Measurements from ENCODE around the gene SYNE1. TPM values are rescaled to one million over a fixed set of nuclear protein-coding genes. Genes with fewer than 3 reads are reported as not detected.

Gene SYNE1
- polyA plus RNA-seq, 1 experiment, result 35.7 TPM

GRCh38 chr6:152221806-152222628 lies 415.1 kb downstream of the SYNE1 start:
- DNase-seq (ENCODE audit: low read depth, low spot score), result no peak
- Histone ChIP-seq H3K9me3 (ENCODE audit: control insufficient read depth, insufficient read depth, low read length) (peaks cover 7% of the 10 kb centered on the region; the same call in 1 of the 2 replicates), H3K27me3 (ENCODE audit: control insufficient read depth, insufficient read depth, low read length) (no peaks in the 10 kb centered on the region), H3K4me3 (ENCODE audit: low read depth, low read length) (no peak overlapping the region), H3K27ac (ENCODE audit: low read depth, low read length) (no peak overlapping the region)
- TF ChIP-seq, protein P1, sequence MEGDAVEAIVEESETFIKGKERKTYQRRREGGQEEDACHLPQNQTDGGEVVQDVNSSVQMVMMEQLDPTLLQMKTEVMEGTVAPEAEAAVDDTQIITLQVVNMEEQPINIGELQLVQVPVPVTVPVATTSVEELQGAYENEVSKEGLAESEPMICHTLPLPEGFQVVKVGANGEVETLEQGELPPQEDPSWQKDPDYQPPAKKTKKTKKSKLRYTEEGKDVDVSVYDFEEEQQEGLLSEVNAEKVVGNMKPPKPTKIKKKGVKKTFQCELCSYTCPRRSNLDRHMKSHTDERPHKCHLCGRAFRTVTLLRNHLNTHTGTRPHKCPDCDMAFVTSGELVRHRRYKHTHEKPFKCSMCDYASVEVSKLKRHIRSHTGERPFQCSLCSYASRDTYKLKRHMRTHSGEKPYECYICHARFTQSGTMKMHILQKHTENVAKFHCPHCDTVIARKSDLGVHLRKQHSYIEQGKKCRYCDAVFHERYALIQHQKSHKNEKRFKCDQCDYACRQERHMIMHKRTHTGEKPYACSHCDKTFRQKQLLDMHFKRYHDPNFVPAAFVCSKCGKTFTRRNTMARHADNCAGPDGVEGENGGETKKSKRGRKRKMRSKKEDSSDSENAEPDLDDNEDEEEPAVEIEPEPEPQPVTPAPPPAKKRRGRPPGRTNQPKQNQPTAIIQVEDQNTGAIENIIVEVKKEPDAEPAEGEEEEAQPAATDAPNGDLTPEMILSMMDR (IDR thresholded peaks at IDR 0.05; ENCODE audit: low read depth, low read length), result no peak
- ChIA-PET CTCF (interaction anchor here (1.5 to 1.6 kb wide), 2 partner anchors 11 to 46 kb away, joined by 3 to 6 read pairs; no protein-coding TSS in a partner anchor), POLR2A (no interaction called here)

- no peak for DNase-seq (ENCODE audit: low read depth, low spot score)
- no peak overlapping the region for H3K27ac ChIP-seq (ENCODE audit: low read depth, low read length)
- CTCF ChIA-PET, result interaction anchor here (1.5 to 1.6 kb wide), 2 partner anchors 12 to 47 kb away, joined by 3 to 6 read pairs; no protein-coding TSS in a partner anchor
- peaks cover 7% of the 10 kb centered on the region; the same call in 1 of the 2 replicates for H3K9me3 ChIP-seq (ENCODE audit: control insufficient read depth, insufficient read depth, low read length)
- POLR2A ChIA-PET, result no interaction called here
- no peak overlapping the region for H3K4me3 ChIP-seq (ENCODE audit: low read depth, low read length)
- TF ChIP-seq, protein P1 (IDR thresholded peaks at IDR 0.05; ENCODE audit: low read depth, low read length), result no peak
- H3K27me3 ChIP-seq (ENCODE audit: control insufficient read depth, insufficient read depth, low read length), result no peaks in the 10 kb centered on the region
Measured at GRCh38 chr6:152220786-152221185, 416.4 kb downstream of the SYNE1 start.

DNA sequence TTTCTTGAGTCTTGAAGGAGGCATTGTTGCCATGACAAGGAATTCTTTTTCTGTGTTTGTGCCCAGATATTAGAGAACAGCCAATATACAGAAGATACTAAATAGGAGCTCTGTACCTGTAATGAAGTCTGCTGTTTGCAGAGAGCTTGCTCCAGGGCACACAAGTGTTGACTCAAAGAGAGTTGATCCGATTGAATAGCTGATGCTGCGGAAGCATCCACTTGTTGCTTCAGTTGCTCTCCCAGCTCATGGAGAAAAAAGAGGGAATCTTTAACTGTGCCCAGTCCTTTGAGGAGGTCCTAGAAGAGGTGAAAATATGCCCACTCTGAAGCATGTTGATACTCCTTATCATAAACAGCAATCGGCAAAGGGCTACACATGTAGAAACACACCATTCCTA lies 418.3 kb downstream of the SYNE1 start:
- H3K4me3 ChIP-seq (ENCODE audit: low read depth, low read length), result no peak overlapping the region
- H3K9me3 ChIP-seq (ENCODE audit: control insufficient read depth, insufficient read depth, low read length), result peaks cover 7% of the 10 kb centered on the region; the same call in 1 of the 2 replicates
- no peak for DNase-seq (ENCODE audit: low read depth, low spot score)
- no peaks in the 10 kb centered on the region for H3K27me3 ChIP-seq (ENCODE audit: control insufficient read depth, insufficient read depth, low read length)
- ChIA-PET CTCF (interaction anchor here (0.6 kb wide), 1 partner anchor 1765 kb away, joined by 3 read pairs; no protein-coding TSS in a partner anchor), POLR2A (no interaction called here)
- H3K27ac ChIP-seq (ENCODE audit: low read depth, low read length), result no peak overlapping the region
- TF ChIP-seq, protein P1 (IDR thresholded peaks at IDR 0.05; ENCODE audit: low read depth, low read length), result no peak

- POLR2A ChIA-PET, result no interaction called here
- CTCF ChIA-PET, result interaction anchor here (1.6 kb wide), 1 partner anchor 27 kb away, joined by 4 read pairs; no protein-coding TSS in a partner anchor
- Histone ChIP-seq H3K27ac (ENCODE audit: low read depth, low read length) (no peak overlapping the region), H3K27me3 (ENCODE audit: control insufficient read depth, insufficient read depth, low read length) (no peaks in the 10 kb centered on the region), H3K9me3 (ENCODE audit: control insufficient read depth, insufficient read depth, low read length) (no peaks in the 10 kb centered on the region), H3K4me3 (ENCODE audit: low read depth, low read length) (no peak overlapping the region)
- TF ChIP-seq, protein P1 (IDR thresholded peaks at IDR 0.05; ENCODE audit: low read depth, low read length), result no peak
- DNase-seq (ENCODE audit: low read depth, low spot score), result no peak
Measured at GRCh38 chr6:152212437-152212836, 424.7 kb downstream of the SYNE1 start.

DNA sequence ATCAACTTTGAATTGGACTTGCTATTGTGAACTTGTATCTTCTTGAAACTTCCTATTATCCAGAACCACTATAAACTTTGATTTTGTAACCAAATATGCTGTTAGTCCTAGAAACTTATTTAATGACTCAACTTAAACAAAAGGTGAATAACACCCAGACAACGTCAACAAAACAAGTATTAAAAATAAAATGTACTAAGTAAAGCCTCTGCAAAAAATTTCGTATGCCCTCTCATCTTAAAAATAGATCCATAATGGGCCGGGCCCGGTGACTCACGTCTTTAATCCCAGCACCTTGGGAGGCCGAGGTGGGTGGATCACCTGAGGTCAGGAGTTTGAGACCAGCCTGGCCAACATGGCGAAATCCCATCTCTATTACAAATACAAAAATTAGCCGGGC lies 428.0 kb downstream of the SYNE1 start:
- Histone ChIP-seq H3K27ac (ENCODE audit: low read depth, low read length) (no peak overlapping the region), H3K27me3 (ENCODE audit: control insufficient read depth, insufficient read depth, low read length) (no peaks in the 10 kb centered on the region), H3K4me3 (ENCODE audit: low read depth, low read length) (no peak overlapping the region), H3K9me3 (ENCODE audit: control insufficient read depth, insufficient read depth, low read length) (no peaks in the 10 kb centered on the region)
- TF ChIP-seq, protein P1 (IDR thresholded peaks at IDR 0.05; ENCODE audit: low read depth, low read length), result no peak
- CTCF ChIA-PET, result no interaction called here
- POLR2A ChIA-PET, result no interaction called here
- DNase-seq (ENCODE audit: low read depth, low spot score), result no peak
